GM12878 (cell line): ENCODE results near the gene ELAVL4. TPM values are rescaled to one million over a fixed set of nuclear protein-coding genes. Genes with fewer than 3 reads are reported as not detected.

Experiments
- ATAC-seq: fragments of 200-7000 bp; cut with Tn5 transposase; 3 replicates; pipeline ENCODE4 v1.9.1; 2020; ENCODE audit warnings: mild to moderate bottlenecking, moderate library complexity
- BruUV-seq: library from RNA; stranded (reverse); fragments of 400-500 nt; replicated peaks from 2 replicates; lab custom pipeline; 2021; lab: Mats Ljungman, UMichigan
- CTCF ChIA-PET: fragments of 300-600 bp; sonication (Branson Sonifier 250); formaldehyde crosslinking; extraction: SDS; loops from one replicate; lab custom pipeline; 2021; ENCODE audit warnings: inconsistent platforms; lab: Yijun Ruan, JAX
- POLR2A ChIA-PET: fragments of 350-600 bp; formaldehyde crosslinking; extraction: SDS; loops from one replicate; lab custom pipeline; 2021; ENCODE audit warnings: inconsistent platforms; lab: Charles Lee
- RAD21 ChIA-PET: fragments of 300-600 bp; sonication (Branson Sonifier 250); formaldehyde crosslinking; loops from one replicate; lab custom pipeline; 2023; ENCODE audit warnings: antibody characterized with exemption; ENCODE audit not compliant: unreplicated experiment; lab: Charles Lee
- SMC1A ChIA-PET: fragments of 300-600 bp; sonication (Branson Sonifier 250); formaldehyde crosslinking; loops from one replicate; lab custom pipeline; 2023; ENCODE audit not compliant: unreplicated experiment, uncharacterized antibody; lab: Charles Lee
- DNase-seq: peaks from one replicate; pipeline ENCODE4 v3.0.0-alpha.2; 2011; ENCODE audit warnings: low read depth, low spot score
- FAIRE-seq: peaks from 3 replicates; lab custom pipeline; 2011; peaks lifted over from hg19 to GRCh38; lab: Jason Lieb, UNC
- H2AFZ ChIP-seq: 2 replicates; pipeline ENCODE4 v1.6.0; 2011; ENCODE audit warnings: low read depth, low read length, control low read depth; ENCODE audit not compliant: control insufficient read depth
- H3K27ac ChIP-seq: 2 replicates; pipeline ENCODE4 v1.5.1; 2011; ENCODE audit warnings: control low read depth; ENCODE audit not compliant: control insufficient read depth, insufficient read depth
- H3K27me3 ChIP-seq, 2 experiments: replicated peaks in 1 of 2; 2 replicates each; pipeline versions ENCODE4 v1.6.0 to v1.6.1; 2011; ENCODE audit warnings: low read length in 1 of 2; ENCODE audit not compliant: control insufficient read depth in 2 of 2, insufficient read depth in 2 of 2
- H3K36me3 ChIP-seq, 2 experiments: 2 replicates each; pipeline ENCODE4 v1.5.1; 2011; ENCODE audit warnings: low read length in 1 of 2; ENCODE audit not compliant: control insufficient read depth in 2 of 2, insufficient read depth in 2 of 2
- H3K4me1 ChIP-seq: 2 replicates; pipeline ENCODE4 v1.6.1; 2011; ENCODE audit warnings: mild to moderate bottlenecking, low read length, moderate library complexity, mixed read lengths; ENCODE audit not compliant: control insufficient read depth, insufficient read depth
- H3K4me2 ChIP-seq: 2 replicates; pipeline ENCODE4 v1.6.0; 2011; ENCODE audit warnings: control low read depth; ENCODE audit not compliant: control insufficient read depth, insufficient read depth
- H3K4me3 ChIP-seq: fragments of 200-600 bp; sonication (generic); 2 replicates; pipeline ENCODE4 v1.5.1; 2016
- H3K79me2 ChIP-seq: 2 replicates; pipeline ENCODE4 v1.6.0; 2011; ENCODE audit warnings: low read length; ENCODE audit not compliant: control insufficient read depth, insufficient read depth
- H3K9ac ChIP-seq: 2 replicates; pipeline ENCODE4 v1.8.0; 2011; ENCODE audit warnings: low read length, control low read depth, mixed read lengths; ENCODE audit not compliant: control insufficient read depth, insufficient read depth
- H3K9me3 ChIP-seq: replicated peaks from 3 replicates; pipeline ENCODE4 v1.5.1; 2011; ENCODE audit warnings: mild to moderate bottlenecking, low read length; ENCODE audit not compliant: control insufficient read depth, insufficient read depth
- H4K20me1 ChIP-seq: 2 replicates; pipeline ENCODE4 v1.6.0; 2011; ENCODE audit not compliant: control insufficient read depth, insufficient read depth
- E2F8 ChIP-seq: fragments of 450-650 bp; IDR thresholded peaks from 2 replicates; pipeline ENCODE4 v1.6.1; 2018; ENCODE audit warnings: mild to moderate bottlenecking, low read depth, moderate library complexity; ENCODE audit not compliant: partially characterized antibody
- IKZF2 ChIP-seq, 2 experiments: fragments of 450-650 bp; IDR thresholded peaks; 2 replicates each; pipeline ENCODE4 v1.6.1; 2017; ENCODE audit warnings: mild to moderate bottlenecking in 2 of 2, moderate library complexity in 2 of 2
- IRF4 ChIP-seq: IDR thresholded peaks from 2 replicates; pipeline ENCODE4 v1.6.1; 2011; ENCODE audit warnings: low read depth, low read length
- POLR2AphosphoS2 ChIP-seq: IDR thresholded peaks from 2 replicates; pipeline ENCODE4 v1.6.1; 2011; ENCODE audit warnings: low read depth, mild to moderate bottlenecking, low read length, improper control_type of control experiment, moderate library complexity
- RAD21 ChIP-seq: IDR thresholded peaks from 2 replicates; pipeline ENCODE4 v1.6.1; 2011; ENCODE audit warnings: mild to moderate bottlenecking, low read depth, low read length, moderate library complexity; ENCODE audit not compliant: insufficient read depth
- RELA ChIP-seq: fragments of 450-650 bp; IDR thresholded peaks from 2 replicates; pipeline ENCODE4 v1.8.0; 2014; ENCODE audit warnings: borderline replicate concordance; ENCODE audit not compliant: partially characterized antibody
- ZZZ3 ChIP-seq: IDR thresholded peaks from 2 replicates; pipeline ENCODE4 v1.6.1; 2011; ENCODE audit warnings: low read depth; ENCODE audit not compliant: control insufficient read depth, insufficient read length
- WGBS: methylation state at CpG from one replicate; pipeline ENCODE4 v1.1.6; 2016; ENCODE audit warnings: low lambda C conversion rate; ENCODE audit not compliant: insufficient replicate concordance, insufficient coverage; ENCODE audit errors: missing lambda C conversion rate; 5-methylcytosine and 5-hydroxymethylcytosine counted together
- in situ Hi-C: fragments of 300-500 bp; cut with MboI; formaldehyde crosslinking; loops from 9 replicates; pipeline ENCODE4 v1.14.3; 2018; ENCODE audit warnings: mixed read lengths
- intact Hi-C: fragments of 100-400 bp; cut with micrococcal nuclease; formaldehyde crosslinking; loops from one replicate; pipeline ENCODE4 v1.14.2; 2022; ENCODE audit not compliant: unreplicated experiment
- polyA plus RNA-seq, 11 experiments: library from polyadenylated mRNA; depleted of rRNA in 4 of 11; unstranded in 6 of 11; stranded (reverse) in 5 of 11; fragments of >200 nt; fragmentation: Nextera tagmentation in 4 of 11; fragmentation: Illumina TruSeq in 1 of 11; extraction: Ambion mirVana in 4 of 11; extraction: Trizol in 1 of 11; gene quantifications; 1 replicate in 1 of 11; 2 replicates in 10 of 11; pipeline versions ENCODE4 v1.2.1 to v1.2.3, GENCODE V29; 2011 to 2016; ENCODE audit warnings: inconsistent platforms in 2 of 11, missing spikeins in 2 of 11, low read depth in 1 of 11
- total RNA-seq, 4 experiments: library from RNA; depleted of rRNA in 3 of 4; stranded (reverse); fragments of >200 nt in 3 of 4; fragmentation: Illumina TruSeq in 1 of 4; extraction: Trizol in 1 of 4; gene quantifications; 2 replicates each; pipeline versions ENCODE4 v1.2.1 to v1.2.3, GENCODE V29; 2013 to 2021
- TF ChIP-seq, protein P1 (sequence below): IDR thresholded peaks from 2 replicates; pipeline ENCODE4 v1.6.1; 2012; ENCODE audit warnings: low read depth, low read length, improper control_type of control experiment
- TF ChIP-seq, protein P2 (sequence below): fragments of 450-650 bp; IDR thresholded peaks from 2 replicates; pipeline ENCODE4 v1.6.1; 2017; ENCODE audit warnings: mild to moderate bottlenecking

ELAVL4 gene
- total and polyA plus RNA-seq, 10 of the 15 experiments (the other 5 are each of a cell fraction or from before 2014, with no cell fraction given) = 0.10 to 0.53 (median 0.17) TPM; not detected in 6

DNA sequence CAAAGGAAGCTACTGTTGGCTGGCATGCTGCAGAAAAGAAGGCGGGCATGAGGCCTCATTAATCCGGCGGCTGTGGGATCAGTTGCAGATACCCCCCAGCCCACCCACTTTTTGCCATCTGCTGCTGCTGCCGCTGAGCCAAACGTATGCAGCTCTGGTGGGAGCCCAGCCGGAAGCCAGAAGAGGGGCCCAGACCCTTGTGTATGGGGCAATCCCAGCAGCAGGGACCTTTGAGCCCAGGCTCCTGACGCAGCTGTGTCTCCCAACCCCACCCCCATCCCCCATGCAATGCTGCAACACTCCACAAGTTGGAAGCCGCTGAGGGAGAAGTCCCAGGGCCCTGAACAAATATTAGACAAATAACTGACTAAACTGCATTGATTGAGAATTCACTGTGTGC is 106.0 kb downstream of the ELAVL4 start:
- no peak for FAIRE-seq
- RAD21 ChIA-PET = no interaction called here

More for the DNA sequence above, 106.0 kb downstream of the ELAVL4 start:
- Histone ChIP-seq H3K9me3 (no peaks in the 10 kb centered on the region), H3K9ac (no peak overlapping the region), H2AFZ (no peak overlapping the region), H3K79me2 (no peaks in the 10 kb centered on the region), H3K27ac (no peak overlapping the region), H3K4me3 (no peak overlapping the region), H3K4me1 (no peaks in the 10 kb centered on the region), H4K20me1 (no peaks in the 10 kb centered on the region), H3K27me3 (no peaks in the 10 kb centered on the region; a peak in 1 of 4 replicates), H3K4me2 (no peak overlapping the region), H3K36me3 (no peaks in the 10 kb centered on the region)
- no TSS peak for BruUV-seq
- in situ Hi-C loops (no loop called here), intact Hi-C loops (no loop called here)
- ChIA-PET SMC1A (no interaction called here), CTCF (no interaction called here), POLR2A (no interaction called here)
- DNase-seq = no peak
- TF ChIP-seq ZZZ3 (no peak), E2F8 (no peak), RELA (no peak), IKZF2 (IDR thresholded peaks at IDR 0.05) (no peak), RAD21 (no peak), POLR2AphosphoS2 (no peak), IRF4 (no peak)
- TF ChIP-seq, protein P1, sequence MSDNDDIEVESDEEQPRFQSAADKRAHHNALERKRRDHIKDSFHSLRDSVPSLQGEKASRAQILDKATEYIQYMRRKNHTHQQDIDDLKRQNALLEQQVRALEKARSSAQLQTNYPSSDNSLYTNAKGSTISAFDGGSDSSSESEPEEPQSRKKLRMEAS = no peak
- TF ChIP-seq, protein P2, sequence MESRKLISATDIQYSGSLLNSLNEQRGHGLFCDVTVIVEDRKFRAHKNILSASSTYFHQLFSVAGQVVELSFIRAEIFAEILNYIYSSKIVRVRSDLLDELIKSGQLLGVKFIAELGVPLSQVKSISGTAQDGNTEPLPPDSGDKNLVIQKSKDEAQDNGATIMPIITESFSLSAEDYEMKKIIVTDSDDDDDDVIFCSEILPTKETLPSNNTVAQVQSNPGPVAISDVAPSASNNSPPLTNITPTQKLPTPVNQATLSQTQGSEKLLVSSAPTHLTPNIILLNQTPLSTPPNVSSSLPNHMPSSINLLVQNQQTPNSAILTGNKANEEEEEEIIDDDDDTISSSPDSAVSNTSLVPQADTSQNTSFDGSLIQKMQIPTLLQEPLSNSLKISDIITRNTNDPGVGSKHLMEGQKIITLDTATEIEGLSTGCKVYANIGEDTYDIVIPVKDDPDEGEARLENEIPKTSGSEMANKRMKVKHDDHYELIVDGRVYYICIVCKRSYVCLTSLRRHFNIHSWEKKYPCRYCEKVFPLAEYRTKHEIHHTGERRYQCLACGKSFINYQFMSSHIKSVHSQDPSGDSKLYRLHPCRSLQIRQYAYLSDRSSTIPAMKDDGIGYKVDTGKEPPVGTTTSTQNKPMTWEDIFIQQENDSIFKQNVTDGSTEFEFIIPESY = no peak
- ATAC-seq = no peak
- WGBS = 8% methylated on average over 8 of the region's 8 CpGs
